ENCODE results near the gene SLC27A4.

The SLC27A4 gene

GRCh38 chr9:128392302-128393144, 52.2 kb downstream of the SLC27A4 start:
- DNase-seq: no peak

- no peak for DNase-seq
These were observed 52.9 kb downstream of the SLC27A4 start for GRCh38 chr9:128393145-128393775.

- DNase-seq: no peak
These were observed 53.6 kb downstream of the SLC27A4 start for GRCh38 chr9:128393970-128394369.

GRCh38 chr9:128394379-128395168, 54.2 kb downstream of the SLC27A4 start:
- no peak for DNase-seq

- DNase-seq: no peak
These were observed 56.8 kb downstream of the SLC27A4 start for GRCh38 chr9:128396970-128397613.

- no peak for DNase-seq
These were observed 57.5 kb downstream of the SLC27A4 start for GRCh38 chr9:128397831-128398230.

GRCh38 chr9:128399861-128400260, 59.5 kb downstream of the SLC27A4 start:
- no peak for DNase-seq

GRCh38 chr9:128404560-128404959, 64.2 kb downstream of the SLC27A4 start:
- no peak for DNase-seq

- DNase-seq: no peak
These were observed 64.9 kb downstream of the SLC27A4 start for GRCh38 chr9:128405077-128405779.

- DNase-seq: no peak
These were observed 65.4 kb downstream of the SLC27A4 start for GRCh38 chr9:128405780-128406171.

GRCh38 chr9:128406848-128407391, 66.6 kb downstream of the SLC27A4 start:
- no peak for DNase-seq

GRCh38 chr9:128408963-128409431, 68.7 kb downstream of the SLC27A4 start:
- no peak for DNase-seq

- DNase-seq: no peak
These were observed 69.1 kb downstream of the SLC27A4 start for GRCh38 chr9:128409450-128409849.

GRCh38 chr9:128409978-128410377, 69.7 kb downstream of the SLC27A4 start:
- no peak for DNase-seq

All from kidney glomerular epithelial cell (primary cell).